HAP-1 (cell line): ENCODE results near the gene PRIMPOL.
"Not testable (repeated sequence)": the region's sequence is repeated elsewhere in the genome, so short reads cannot be mapped to it uniquely, and the experiment has no call there.

Source experiments
- DNase-seq, 2 experiments: peaks; one replicate each; pipeline ENCODE4 v3.0.0-alpha.2; 2016 to 2020; ENCODE audit warnings: low spot score in 2 of 2
- H3K27me3 ChIP-seq: fragments of 250-450 bp; sonication (Bioruptor Pico); 2 replicates; pipeline ENCODE4 v1.5.1; 2020; ENCODE audit warnings: low read depth, mild to moderate bottlenecking, moderate library complexity
- H3K36me3 ChIP-seq: fragments of 250-450 bp; sonication (Bioruptor Pico); replicated peaks from 2 replicates; pipeline ENCODE4 v1.5.1; 2020; ENCODE audit warnings: mild to moderate bottlenecking
- H3K4me1 ChIP-seq: fragments of 250-450 bp; sonication (Bioruptor Pico); 2 replicates; pipeline ENCODE4 v1.5.1; 2020; ENCODE audit warnings: mild to moderate bottlenecking
- H3K4me3 ChIP-seq: fragments of 250-450 bp; sonication (Bioruptor Pico); 2 replicates; pipeline ENCODE4 v1.5.1; 2020; ENCODE audit warnings: mild to moderate bottlenecking, moderate library complexity
- H3K9me3 ChIP-seq: fragments of 250-450 bp; sonication (Bioruptor Pico); 2 replicates; pipeline ENCODE4 v1.5.1; 2020; ENCODE audit warnings: mild to moderate bottlenecking, moderate library complexity
- in situ Hi-C: fragments of 300-500 bp; cut with MboI; formaldehyde crosslinking; loops from 3 replicates; pipeline ENCODE4 v1.14.3; 2020; ENCODE audit warnings: low sequenced_read_pairs, inconsistent platforms, mixed read lengths

Gene PRIMPOL

DNA sequence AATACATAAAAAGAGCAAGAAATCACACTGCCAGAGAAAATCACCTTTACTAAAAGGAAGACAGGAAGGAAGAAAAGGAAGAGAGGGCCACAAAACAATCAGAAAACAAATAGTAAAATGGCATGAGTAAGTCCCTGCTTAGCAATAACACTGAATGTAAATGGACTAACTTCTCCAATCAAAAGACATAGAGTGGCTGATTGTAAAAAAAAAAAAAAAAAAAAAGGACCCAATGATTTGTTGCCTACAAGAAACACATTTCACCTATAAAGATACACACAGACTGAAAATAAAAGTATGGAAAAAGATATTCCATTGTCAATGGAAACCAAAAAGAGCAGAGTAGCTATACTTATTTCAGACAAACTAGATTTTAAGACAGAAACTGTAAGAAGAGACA lies 71.7 kb downstream of the PRIMPOL start:
- no peaks in the 10 kb centered on the region for H3K27me3 ChIP-seq
- no peak overlapping the region for H3K4me3 ChIP-seq
- peaks cover 3% of the 10 kb centered on the region; the same call in 1 of the 2 replicates for H3K4me1 ChIP-seq
- DNase-seq: no peak
- H3K36me3 ChIP-seq: peaks cover 89% of the 10 kb centered on the region
- H3K9me3 ChIP-seq: no peaks in the 10 kb centered on the region
- in situ Hi-C loops: no loop called here

DNA sequence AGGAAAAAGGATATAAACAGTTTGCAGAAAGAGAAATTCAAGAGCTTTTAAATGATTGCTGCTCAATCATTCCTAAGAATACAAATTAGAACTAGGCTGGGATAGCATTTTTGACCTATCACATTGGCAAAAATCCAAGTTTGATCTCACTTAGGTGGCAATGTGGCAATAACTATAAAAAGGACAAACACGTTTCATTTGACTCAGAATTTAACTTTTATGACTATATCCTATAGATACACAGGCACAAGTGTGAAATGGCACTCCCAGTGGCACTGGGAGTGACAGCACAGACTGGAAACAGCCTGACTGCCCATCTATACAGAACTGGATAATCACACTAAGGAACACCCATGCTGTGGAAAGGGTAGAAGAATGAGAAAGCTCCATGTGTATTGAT lies 73.3 kb downstream of the PRIMPOL start:
- peaks cover 3% of the 10 kb centered on the region; the same call in 1 of the 2 replicates for H3K4me1 ChIP-seq
- no peaks in the 10 kb centered on the region for H3K27me3 ChIP-seq
- in situ Hi-C loops: no loop called here
- peaks cover 88% of the 10 kb centered on the region for H3K36me3 ChIP-seq
- DNase-seq: no peak
- no peak overlapping the region for H3K4me3 ChIP-seq
- no peaks in the 10 kb centered on the region for H3K9me3 ChIP-seq

GRCh38 chr4:184727430-184727829 lies 77.9 kb downstream of the PRIMPOL start:
- Histone ChIP-seq H3K9me3 (no peaks in the 10 kb centered on the region), H3K4me3 (no peak overlapping the region), H3K4me1 (peaks cover 17% of the 10 kb centered on the region), H3K27me3 (no peaks in the 10 kb centered on the region), H3K36me3 (peaks cover 76% of the 10 kb centered on the region)
- no peak for DNase-seq
- in situ Hi-C loops: no loop called here

DNA sequence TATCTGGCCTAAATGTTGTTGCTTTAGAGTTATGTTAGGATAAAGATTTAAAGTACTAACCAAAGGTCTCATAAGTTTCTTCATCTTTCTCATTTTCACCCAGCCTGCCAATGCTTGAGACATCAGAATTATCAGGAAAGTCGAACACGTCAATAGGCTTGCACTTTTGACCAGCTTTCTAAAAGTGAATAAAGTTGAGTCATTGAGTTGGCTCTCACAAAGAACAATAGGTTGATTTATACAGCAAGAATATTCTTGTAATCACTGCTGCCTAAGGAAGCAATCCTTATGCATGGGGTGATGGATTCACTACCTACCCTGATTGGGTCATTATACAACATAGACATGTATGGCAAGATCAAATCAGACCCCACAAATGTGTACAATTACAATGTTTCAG lies 79.3 kb downstream of the PRIMPOL start:
- Histone ChIP-seq H3K4me1 (peaks cover 15% of the 10 kb centered on the region), H3K4me3 (no peak overlapping the region), H3K9me3 (no peaks in the 10 kb centered on the region), H3K27me3 (no peaks in the 10 kb centered on the region), H3K36me3 (peaks cover 65% of the 10 kb centered on the region)
- no peak for DNase-seq
- in situ Hi-C loops: no loop called here

DNA sequence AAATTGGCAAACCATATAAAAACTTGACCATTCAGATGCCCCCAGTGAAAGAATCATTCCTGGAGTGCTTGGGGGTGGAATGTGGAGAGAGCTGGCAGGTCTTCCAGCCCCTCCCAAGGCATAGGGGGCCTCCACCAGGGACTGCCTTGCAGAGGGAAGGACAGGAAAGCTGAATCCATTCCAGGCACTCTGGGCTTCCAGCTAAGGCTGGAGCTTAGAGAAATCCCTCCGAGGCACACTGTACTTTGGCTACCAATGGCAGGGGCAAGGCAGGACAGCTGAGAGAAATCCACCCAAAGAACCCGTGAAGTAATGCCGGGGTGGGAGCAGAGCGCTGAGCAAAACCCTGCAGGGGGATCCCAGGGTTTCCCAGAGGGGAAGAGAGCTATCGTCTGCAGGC lies 80.4 kb downstream of the PRIMPOL start:
- Histone ChIP-seq H3K36me3 (peaks cover 54% of the 10 kb centered on the region), H3K4me1 (peaks cover 21% of the 10 kb centered on the region), H3K9me3 (no peaks in the 10 kb centered on the region), H3K4me3 (no peak overlapping the region), H3K27me3 (no peaks in the 10 kb centered on the region)
- no peak for DNase-seq
- in situ Hi-C loops: no loop called here

DNA sequence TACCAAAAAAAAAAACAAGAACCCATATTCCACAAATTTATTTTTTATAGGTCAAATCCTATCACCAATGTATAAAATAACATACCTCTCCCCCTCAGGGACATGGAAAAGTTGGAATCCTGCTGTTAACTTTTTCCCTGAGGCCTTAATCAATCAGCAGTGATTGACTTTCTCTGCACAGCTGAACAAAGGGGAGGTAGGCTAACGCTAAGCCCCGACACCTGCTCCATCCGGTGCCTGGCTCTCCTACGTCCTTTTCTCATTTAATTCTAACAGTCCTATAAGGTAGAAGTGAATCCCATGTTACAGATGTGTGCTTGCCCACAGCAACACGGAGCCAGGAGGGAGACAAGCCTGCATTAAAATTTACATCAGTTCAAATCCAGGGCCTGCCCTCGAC lies 81.5 kb downstream of the PRIMPOL start:
- DNase-seq: peak; percentile 20 to 22
- peaks cover 21% of the 10 kb centered on the region for H3K4me1 ChIP-seq
- in situ Hi-C loops: no loop called here

GRCh38 chr4:184732126-184732525 lies 82.6 kb downstream of the PRIMPOL start:
- Histone ChIP-seq H3K9me3 (no peaks in the 10 kb centered on the region), H3K36me3 (peaks cover 37% of the 10 kb centered on the region), H3K4me1 (peaks cover 21% of the 10 kb centered on the region), H3K27me3 (no peaks in the 10 kb centered on the region), H3K4me3 (peak overlapping the region; percentile 97)
- DNase-seq: no peak
- in situ Hi-C loops: no loop called here

More for the DNA sequence above, 81.5 kb downstream of the PRIMPOL start:
- H3K4me3 ChIP-seq: no peak overlapping the region
- H3K27me3 ChIP-seq: no peaks in the 10 kb centered on the region
- H3K36me3 ChIP-seq: peaks cover 44% of the 10 kb centered on the region
- H3K9me3 ChIP-seq: no peaks in the 10 kb centered on the region

DNA sequence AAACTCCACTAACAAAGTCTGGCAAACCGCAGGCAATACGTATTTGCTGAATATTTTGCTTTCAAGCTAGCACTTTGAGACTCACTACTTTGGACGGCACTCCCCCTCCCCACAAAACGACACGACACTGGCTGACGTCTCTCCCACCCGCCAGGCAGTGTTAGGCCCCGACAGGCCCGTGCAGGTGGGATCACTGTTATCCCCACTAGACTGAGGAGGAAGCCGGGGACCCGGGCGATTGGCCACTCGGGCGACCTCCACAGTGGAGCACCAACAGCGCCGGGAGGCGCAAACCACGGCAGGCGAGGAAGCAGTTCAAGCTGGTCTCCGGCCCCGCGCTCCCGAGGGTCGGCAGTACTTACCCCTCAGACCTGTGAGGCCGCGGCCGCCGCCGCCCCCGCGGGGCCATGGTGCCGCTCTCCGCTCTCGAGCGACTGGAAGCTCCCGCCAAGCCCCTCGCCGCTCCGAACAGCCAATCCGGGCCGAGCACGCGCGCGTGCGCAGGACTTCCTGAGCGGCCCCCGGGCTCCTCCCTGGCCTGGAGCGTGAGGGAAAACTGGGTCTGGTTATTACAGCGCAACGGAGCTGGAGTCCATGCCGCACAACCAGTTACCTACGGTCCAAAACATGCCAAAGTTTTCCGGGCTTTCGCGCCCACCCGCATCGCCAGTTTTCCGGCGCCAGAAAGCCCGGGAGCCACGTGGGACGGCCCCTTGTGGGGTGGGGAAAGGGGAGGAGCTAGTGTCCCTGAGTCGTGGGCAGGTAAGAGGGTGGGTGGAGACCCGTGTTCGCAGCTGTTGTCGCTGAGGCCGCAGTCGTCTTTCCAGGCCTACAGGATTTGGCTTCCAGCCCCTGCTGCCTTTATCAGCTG lies 84.4 kb downstream of the PRIMPOL start, which contains the start of gene CENPU:
TSS of gene CENPU (minus strand) at position 443 of the 871 bp plus-strand sequence. CDS start at position 409, 34 bp downstream.
- Histone ChIP-seq H3K4me1 (peaks cover 21% of the 10 kb centered on the region), H3K4me3 (peak within 1 kb of the TSS; percentile 97), H3K27me3 (no peaks in the 10 kb centered on the region), H3K9me3 (no peaks in the 10 kb centered on the region), H3K36me3 (peaks cover 19% of the 10 kb centered on the region)
- peak; percentile 96 to 98 for DNase-seq
- in situ Hi-C loops: no loop called here

GRCh38 chr4:184734758-184735157 lies 85.2 kb downstream of the PRIMPOL start:
- H3K4me3 ChIP-seq: peak overlapping the region; percentile 97
- DNase-seq: no peak

GRCh38 chr4:184739575-184739974 lies 90.0 kb downstream of the PRIMPOL start:
- H3K36me3 ChIP-seq, H3K9me3 ChIP-seq, H3K4me1 ChIP-seq, H3K27me3 ChIP-seq, H3K4me3 ChIP-seq, DNase-seq, in situ Hi-C loops: not testable (repeated sequence)

More at GRCh38 chr4:184734758-184735157, 85.2 kb downstream of the PRIMPOL start:
- H3K27me3 ChIP-seq: no peaks in the 10 kb centered on the region
- in situ Hi-C loops: no loop called here
- H3K36me3 ChIP-seq: peaks cover 11% of the 10 kb centered on the region
- no peaks in the 10 kb centered on the region for H3K9me3 ChIP-seq
- H3K4me1 ChIP-seq: peaks cover 21% of the 10 kb centered on the region

DNA sequence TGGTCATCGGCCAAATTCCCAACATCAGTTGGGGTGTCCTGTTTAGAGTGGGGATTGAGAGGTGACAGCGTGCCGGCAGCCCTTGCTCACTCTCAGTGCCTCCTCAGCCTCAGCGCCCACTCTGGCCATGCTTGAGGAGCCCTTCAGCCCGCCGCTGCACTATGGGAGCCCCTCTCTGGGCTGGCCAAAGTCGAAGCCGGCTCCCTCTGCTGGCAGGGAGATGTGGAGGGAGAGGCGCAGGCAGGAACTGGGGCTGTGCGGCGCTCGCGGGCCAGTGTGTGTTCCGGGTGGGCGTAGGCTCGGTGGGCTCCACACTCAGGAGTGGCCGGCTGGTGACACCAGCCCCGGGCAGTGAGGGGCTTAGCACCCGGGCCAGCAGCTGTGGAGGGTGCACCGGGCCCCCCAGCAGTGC lies 91.4 kb downstream of the PRIMPOL start:
- no peaks in the 10 kb centered on the region for H3K4me1 ChIP-seq
- no peak for DNase-seq
- no peaks in the 10 kb centered on the region for H3K27me3 ChIP-seq
- no peaks in the 10 kb centered on the region for H3K9me3 ChIP-seq
- no peak overlapping the region for H3K4me3 ChIP-seq
- in situ Hi-C loops: loop anchor here (10.0 kb wide), 1 partner anchor 244 kb away; no protein-coding TSS in a partner anchor
- H3K36me3 ChIP-seq: no peaks in the 10 kb centered on the region

GRCh38 chr4:184741651-184742050 lies 92.1 kb downstream of the PRIMPOL start:
- DNase-seq, H3K9me3 ChIP-seq, H3K4me3 ChIP-seq, H3K27me3 ChIP-seq, H3K36me3 ChIP-seq, H3K4me1 ChIP-seq: not testable (repeated sequence)
- in situ Hi-C loops: loop anchor here (10.0 kb wide), 1 partner anchor 243 kb away; no protein-coding TSS in a partner anchor

- no peak for DNase-seq
- H3K4me1 ChIP-seq: no peaks in the 10 kb centered on the region
- in situ Hi-C loops: loop anchor here (10.0 kb wide), 1 partner anchor 241 kb away; no protein-coding TSS in a partner anchor
Measured at GRCh38 chr4:184743650-184744049, 94.1 kb downstream of the PRIMPOL start.

DNA sequence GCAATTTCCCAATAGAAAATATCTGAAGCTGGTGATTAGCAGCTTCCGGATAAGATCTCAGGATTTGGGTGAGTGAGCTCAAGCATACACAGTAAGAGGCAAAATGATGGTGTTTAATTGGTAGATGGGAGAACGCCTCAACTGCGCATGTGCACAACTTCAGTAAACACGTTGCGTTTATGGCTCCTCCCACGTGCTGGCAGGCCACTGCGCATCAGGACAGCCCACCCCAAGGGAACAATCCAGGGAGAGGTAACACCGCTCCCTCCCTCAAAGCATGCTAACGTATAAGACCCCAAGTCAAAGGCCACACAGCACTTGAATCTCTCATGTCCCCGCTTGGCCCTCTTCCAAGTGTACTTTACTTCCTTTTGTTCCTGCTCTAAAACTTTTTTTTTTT lies 94.7 kb downstream of the PRIMPOL start:
- Histone ChIP-seq H3K4me3 (no peak overlapping the region), H3K4me1 (no peaks in the 10 kb centered on the region), H3K9me3 (no peaks in the 10 kb centered on the region), H3K36me3 (no peaks in the 10 kb centered on the region), H3K27me3 (no peaks in the 10 kb centered on the region)
- in situ Hi-C loops: loop anchor here (10.0 kb wide), 1 partner anchor 241 kb away; no protein-coding TSS in a partner anchor
- no peak for DNase-seq

More at GRCh38 chr4:184743650-184744049, 94.1 kb downstream of the PRIMPOL start:
- H3K9me3 ChIP-seq: no peaks in the 10 kb centered on the region
- no peaks in the 10 kb centered on the region for H3K36me3 ChIP-seq
- H3K4me3 ChIP-seq: no peak overlapping the region
- H3K27me3 ChIP-seq: no peaks in the 10 kb centered on the region
